Osteocyte (in vitro differentiated cells): ENCODE data around the gene INSM2. TPM values are rescaled to one million over a fixed set of nuclear protein-coding genes. Genes with fewer than 3 reads are reported as not detected.

Experiments
- DNase-seq: peaks from one replicate; pipeline ENCODE4 v3.0.0; 2021; ENCODE audit warnings: mixed read lengths; ENCODE audit not compliant: unreplicated experiment; ENCODE audit errors: extremely low spot score
- H3K27ac Mint-ChIP-seq: one replicate; pipeline ENCODE4 v1.8.0; 2021; ENCODE audit warnings: mild to moderate bottlenecking, mixed read lengths; ENCODE audit not compliant: unreplicated experiment
- H3K27me3 Mint-ChIP-seq: one replicate; pipeline ENCODE4 v1.8.0; 2021; ENCODE audit warnings: mixed read lengths; ENCODE audit not compliant: unreplicated experiment
- H3K36me3 Mint-ChIP-seq: one replicate; pipeline ENCODE4 v1.8.0; 2021; ENCODE audit warnings: mixed read lengths; ENCODE audit not compliant: unreplicated experiment
- H3K4me1 Mint-ChIP-seq: one replicate; pipeline ENCODE4 v1.8.0; 2021; ENCODE audit warnings: mixed read lengths; ENCODE audit not compliant: unreplicated experiment
- H3K4me3 Mint-ChIP-seq: one replicate; pipeline ENCODE4 v1.8.0; 2021; ENCODE audit warnings: mild to moderate bottlenecking, moderate library complexity, mixed read lengths; ENCODE audit not compliant: unreplicated experiment
- H3K9me3 Mint-ChIP-seq: one replicate; pipeline ENCODE4 v1.8.0; 2021; ENCODE audit warnings: mixed read lengths; ENCODE audit not compliant: unreplicated experiment
- total RNA-seq: library from RNA; stranded (reverse); gene quantifications from 2 replicates; pipeline ENCODE4 v1.2.1, GENCODE V29; 2021
- TF ChIP-seq, protein P1 (sequence below): fragments of 200-600 bp; sonication (generic); IDR thresholded peaks from 2 replicates; pipeline ENCODE4 v1.5.0; 2021; ENCODE audit warnings: antibody characterized with exemption, mild to moderate bottlenecking, moderate library complexity

INSM2 gene
- total RNA-seq, 1 donor from 2014 or later, result not detected

DNA sequence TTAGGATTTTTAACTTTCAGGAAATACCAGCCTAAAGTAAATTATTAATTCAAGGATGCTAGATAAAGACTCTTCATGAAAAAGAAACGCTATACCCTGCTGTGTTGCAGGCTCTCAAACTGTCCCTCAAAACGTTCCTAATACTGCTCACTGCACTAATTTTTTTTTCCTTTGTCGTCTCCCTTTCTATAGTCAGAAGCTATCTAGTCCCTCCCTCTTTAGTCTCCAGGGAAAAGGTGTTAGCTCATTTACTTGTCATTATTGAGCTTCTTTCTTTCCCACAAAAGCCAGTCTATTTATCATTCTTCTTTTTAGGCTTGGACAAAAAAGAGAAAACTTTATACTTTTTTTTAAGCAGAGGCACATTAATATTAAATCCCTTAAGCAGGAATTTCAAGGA, 30.3 kb upstream of the INSM2 start:
- Mint-ChIP-seq H3K27me3 (peaks cover 52% of the 10 kb centered on the region), H3K4me3 (no peak overlapping the region), H3K36me3 (no peaks in the 10 kb centered on the region), H3K4me1 (no peaks in the 10 kb centered on the region), H3K9me3 (peaks cover 4% of the 10 kb centered on the region), H3K27ac (no peak overlapping the region)
- DNase-seq, result no peak
- TF ChIP-seq, protein P1, sequence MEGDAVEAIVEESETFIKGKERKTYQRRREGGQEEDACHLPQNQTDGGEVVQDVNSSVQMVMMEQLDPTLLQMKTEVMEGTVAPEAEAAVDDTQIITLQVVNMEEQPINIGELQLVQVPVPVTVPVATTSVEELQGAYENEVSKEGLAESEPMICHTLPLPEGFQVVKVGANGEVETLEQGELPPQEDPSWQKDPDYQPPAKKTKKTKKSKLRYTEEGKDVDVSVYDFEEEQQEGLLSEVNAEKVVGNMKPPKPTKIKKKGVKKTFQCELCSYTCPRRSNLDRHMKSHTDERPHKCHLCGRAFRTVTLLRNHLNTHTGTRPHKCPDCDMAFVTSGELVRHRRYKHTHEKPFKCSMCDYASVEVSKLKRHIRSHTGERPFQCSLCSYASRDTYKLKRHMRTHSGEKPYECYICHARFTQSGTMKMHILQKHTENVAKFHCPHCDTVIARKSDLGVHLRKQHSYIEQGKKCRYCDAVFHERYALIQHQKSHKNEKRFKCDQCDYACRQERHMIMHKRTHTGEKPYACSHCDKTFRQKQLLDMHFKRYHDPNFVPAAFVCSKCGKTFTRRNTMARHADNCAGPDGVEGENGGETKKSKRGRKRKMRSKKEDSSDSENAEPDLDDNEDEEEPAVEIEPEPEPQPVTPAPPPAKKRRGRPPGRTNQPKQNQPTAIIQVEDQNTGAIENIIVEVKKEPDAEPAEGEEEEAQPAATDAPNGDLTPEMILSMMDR, result no peak

DNA sequence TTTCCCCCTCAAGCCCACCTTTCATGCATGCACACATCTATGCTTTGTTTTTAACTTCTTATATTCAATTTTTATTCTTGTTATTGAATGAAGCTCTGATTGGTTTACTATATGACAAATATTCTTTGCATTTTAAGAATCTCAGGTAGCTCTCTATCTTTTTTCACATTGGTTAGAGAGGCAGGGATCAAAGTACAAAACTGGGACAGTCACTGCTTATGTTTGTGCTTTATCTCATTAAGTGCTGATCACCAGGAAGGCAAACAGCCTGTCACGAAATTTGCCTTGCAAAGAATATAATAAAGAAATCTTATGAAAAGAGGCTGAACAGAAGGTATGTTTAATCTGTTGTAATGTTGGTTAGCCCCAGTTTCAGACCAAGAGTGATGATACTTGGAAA, 29.7 kb upstream of the INSM2 start:
- TF ChIP-seq, protein P1, result no peak
- Mint-ChIP-seq H3K4me1 (no peaks in the 10 kb centered on the region), H3K4me3 (no peak overlapping the region), H3K27me3 (peaks cover 53% of the 10 kb centered on the region), H3K9me3 (peaks cover 4% of the 10 kb centered on the region), H3K36me3 (no peaks in the 10 kb centered on the region), H3K27ac (no peak overlapping the region)
- DNase-seq, result no peak

DNA sequence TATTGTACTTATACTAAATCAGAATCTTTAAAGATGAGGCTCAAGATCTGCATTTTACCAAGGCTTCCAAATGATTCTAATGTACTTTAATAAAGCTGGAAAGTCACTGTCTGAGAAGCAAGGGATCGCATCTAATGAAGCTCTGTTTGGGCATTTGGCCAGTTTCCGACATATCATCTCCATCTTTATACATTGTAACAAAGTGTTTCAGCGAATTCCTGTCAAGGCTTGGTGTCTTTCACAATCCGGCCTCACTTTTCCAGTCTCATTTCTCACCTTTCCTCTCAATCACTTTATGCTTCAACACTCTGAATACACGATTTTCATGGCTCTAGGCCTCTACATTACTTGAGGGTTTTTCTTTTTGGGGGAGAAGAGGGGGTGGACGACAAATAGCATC, 27.5 kb upstream of the INSM2 start:
- no peak overlapping the region for H3K4me3 Mint-ChIP-seq
- H3K4me1 Mint-ChIP-seq, result no peaks in the 10 kb centered on the region
- no peaks in the 10 kb centered on the region for H3K9me3 Mint-ChIP-seq
- no peak overlapping the region for H3K27ac Mint-ChIP-seq
- TF ChIP-seq, protein P1, result no peak
- H3K27me3 Mint-ChIP-seq, result peaks cover 47% of the 10 kb centered on the region
- DNase-seq, result no peak
- H3K36me3 Mint-ChIP-seq, result no peaks in the 10 kb centered on the region

GRCh38 chr14:35506927-35507326, 27.0 kb upstream of the INSM2 start:
- Mint-ChIP-seq H3K27ac (no peak overlapping the region), H3K9me3 (no peaks in the 10 kb centered on the region), H3K36me3 (no peaks in the 10 kb centered on the region), H3K4me3 (no peak overlapping the region), H3K27me3 (peaks cover 42% of the 10 kb centered on the region), H3K4me1 (no peaks in the 10 kb centered on the region)
- DNase-seq, result no peak
- TF ChIP-seq, protein P1, result no peak

GRCh38 chr14:35509846-35510245, 24.1 kb upstream of the INSM2 start:
- Mint-ChIP-seq H3K9me3 (no peaks in the 10 kb centered on the region), H3K36me3 (no peaks in the 10 kb centered on the region), H3K4me1 (no peaks in the 10 kb centered on the region), H3K27ac (no peak overlapping the region), H3K4me3 (no peak overlapping the region), H3K27me3 (peaks cover 31% of the 10 kb centered on the region)
- no peak for DNase-seq
- TF ChIP-seq, protein P1, result no peak
